GM19351 (cell line): ENCODE measurements around the gene VAT1.
"Not testable (repeated sequence)": the region's sequence is repeated elsewhere in the genome, so short reads cannot be mapped to it uniquely, and the experiment has no call there.

Experiments used
- ATAC-seq: cut with Tn5 transposase; IDR thresholded peaks from one replicate; pipeline ENCODE4 v1.9.1; 2021; ENCODE audit warnings: mild to moderate bottlenecking, moderate library complexity; ENCODE audit not compliant: unreplicated experiment

The VAT1 gene

GRCh38 chr17:42975701-42976100 lies 46.5 kb downstream of the VAT1 start:
- ATAC-seq, result not testable (repeated sequence)

- ATAC-seq, result no peak
Measured at GRCh38 chr17:42975265-42975664, 46.9 kb downstream of the VAT1 start.

- not testable (repeated sequence) for ATAC-seq
Measured at GRCh38 chr17:42973323-42973722, 48.9 kb downstream of the VAT1 start.

- no peak for ATAC-seq
Measured at GRCh38 chr17:42971589-42971988, 50.6 kb downstream of the VAT1 start.

GRCh38 chr17:42969001-42969581 lies 53.1 kb downstream of the VAT1 start:
- no peak for ATAC-seq

- ATAC-seq, result no peak
Measured at GRCh38 chr17:42967925-42968324, 54.3 kb downstream of the VAT1 start.
